ENCODE measurements around the gene ZNF423.

The ZNF423 gene

DNA sequence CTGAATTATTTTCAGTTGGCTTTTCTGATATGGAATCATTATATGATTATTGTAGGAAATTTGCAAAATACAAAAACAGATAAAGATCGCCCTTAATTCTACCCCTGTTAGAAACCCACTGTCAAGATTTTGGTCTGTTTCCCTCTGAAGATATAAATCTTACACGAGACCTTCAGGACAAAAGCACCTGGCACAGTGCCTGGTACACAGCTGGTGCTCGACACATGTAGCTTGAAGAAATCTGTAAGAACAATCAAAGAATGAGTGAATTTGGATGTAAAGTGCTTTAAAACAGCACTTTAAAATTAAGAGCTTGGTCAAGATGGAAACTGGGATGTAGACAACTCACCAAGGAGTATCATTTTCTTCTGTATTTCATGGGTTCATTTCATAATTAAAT, 301.2 kb downstream of the ZNF423 start:
- no peak for DNase-seq (ENCODE audit: low spot score)

DNA sequence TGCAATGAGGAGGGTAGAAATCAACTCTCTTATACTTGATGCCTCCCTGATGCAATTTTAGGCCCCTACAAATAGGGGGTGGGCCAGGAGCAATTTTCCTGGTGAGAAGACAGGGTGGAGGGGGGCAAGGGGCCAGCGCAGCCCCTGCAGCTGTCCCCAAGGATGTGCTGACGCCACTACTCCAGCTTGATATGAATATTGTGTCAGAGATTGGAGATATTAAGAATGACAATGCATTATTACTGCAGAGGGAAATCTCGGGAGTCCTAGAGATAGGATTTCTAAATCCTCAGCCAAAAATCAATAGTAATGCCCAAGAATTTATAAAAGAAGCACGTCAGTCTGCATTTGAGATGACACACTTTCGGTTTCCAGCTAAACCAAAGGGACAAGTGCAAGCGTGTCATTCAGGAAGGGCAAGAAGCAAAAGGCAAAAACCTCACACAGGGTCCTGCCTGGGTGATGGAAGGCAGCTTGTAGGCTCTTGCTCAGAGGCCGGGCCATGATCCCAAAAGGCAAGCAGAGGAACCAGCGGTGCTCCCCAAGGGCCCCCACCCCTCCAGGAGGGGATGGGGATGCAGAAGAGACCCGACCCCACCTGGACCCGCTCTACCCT, 303.5 kb downstream of the ZNF423 start:
- DNase-seq (ENCODE audit: low spot score): no peak

GRCh38 chr16:49550666-49551065, 305.2 kb downstream of the ZNF423 start:
- DNase-seq (ENCODE audit: low spot score): no peak

- no peak for DNase-seq (ENCODE audit: low spot score)
These were observed 305.8 kb downstream of the ZNF423 start for GRCh38 chr16:49550140-49550539.

DNA sequence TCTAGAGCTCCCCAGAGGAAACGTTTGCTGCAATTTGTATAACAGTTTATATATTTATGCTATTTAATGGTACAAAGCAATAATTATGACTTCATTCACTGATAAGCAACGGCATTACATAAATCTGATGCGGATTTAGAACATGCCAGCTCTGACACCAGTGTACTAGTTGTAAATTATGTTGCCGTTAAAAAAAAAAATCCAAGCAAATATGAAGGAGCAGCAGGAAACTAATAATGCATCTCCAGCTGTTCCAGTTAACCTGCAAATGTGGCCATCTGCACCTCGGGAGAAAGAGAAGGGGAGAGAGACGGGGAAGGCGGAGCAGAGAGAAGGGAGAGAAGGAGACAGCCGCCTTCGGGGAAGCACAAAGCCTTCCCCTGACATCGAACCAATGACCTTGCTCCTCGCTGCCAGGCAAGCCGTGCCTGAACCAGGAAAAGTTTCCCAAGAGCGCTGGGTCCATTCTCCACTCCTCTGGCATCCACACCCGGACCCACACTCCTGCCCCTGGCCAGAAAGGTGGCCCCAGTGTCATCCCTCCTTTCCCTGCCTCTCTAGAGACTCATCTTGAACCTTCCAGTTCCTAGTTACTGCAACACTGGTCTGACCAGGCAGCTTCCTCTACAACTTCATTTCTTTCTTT, 307.5 kb downstream of the ZNF423 start:
- no peak for DNase-seq (ENCODE audit: low spot score)

DNA sequence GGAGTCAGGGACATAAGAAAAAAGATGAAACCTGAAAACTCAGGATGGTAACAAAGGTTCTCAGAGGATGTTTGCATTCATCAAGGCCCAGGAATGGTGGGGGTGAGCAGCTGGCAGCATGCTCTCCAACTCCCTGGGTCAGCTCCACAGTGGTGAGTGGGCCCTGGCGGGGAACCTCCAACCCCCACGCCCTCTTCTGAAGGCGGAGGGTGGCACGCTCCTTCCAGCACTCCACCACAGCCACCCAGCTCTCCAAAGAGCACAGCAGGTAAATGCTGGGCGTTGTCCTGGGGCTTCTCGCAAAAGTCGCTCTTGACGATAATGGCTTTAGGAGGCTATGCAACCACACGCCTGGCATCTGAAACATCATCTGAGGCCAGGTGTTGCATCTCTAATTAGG, 308.5 kb downstream of the ZNF423 start:
- no peak for DNase-seq (ENCODE audit: low spot score)

GRCh38 chr16:49546735-49547134, 309.2 kb downstream of the ZNF423 start:
- DNase-seq (ENCODE audit: low spot score): no peak

DNA sequence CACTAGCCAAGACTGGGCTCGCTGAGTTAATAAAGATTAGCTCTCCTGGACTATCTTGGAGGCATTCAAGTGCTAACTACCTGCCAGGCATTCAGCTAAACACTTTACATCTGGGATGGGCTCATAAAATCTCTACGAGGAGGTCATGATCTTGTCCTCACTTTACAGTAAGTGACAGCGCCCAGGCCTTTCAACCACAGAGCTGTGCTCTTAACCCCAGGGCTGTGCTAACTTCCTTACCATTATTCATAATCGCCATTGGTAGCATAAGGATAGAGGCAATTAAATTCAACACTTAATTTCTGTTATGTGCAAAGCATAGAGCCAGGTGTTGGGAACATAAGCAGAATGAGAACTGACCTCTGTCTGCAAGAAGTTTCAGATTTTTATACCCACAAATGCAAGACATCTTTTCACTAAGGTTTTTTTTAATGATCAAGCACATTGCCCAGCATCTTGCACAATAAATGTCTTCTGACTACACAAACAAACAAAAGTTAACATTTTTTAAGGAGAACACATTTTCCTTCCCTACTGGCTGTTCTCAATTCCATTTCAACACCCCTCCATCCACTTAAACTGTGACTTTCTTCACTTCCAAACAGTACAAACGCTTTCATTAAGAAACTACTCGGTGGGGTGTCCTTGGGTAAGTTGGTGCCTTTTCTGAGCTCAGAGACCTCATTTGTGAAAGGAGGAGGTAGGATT, 310.0 kb downstream of the ZNF423 start:
- no peak for DNase-seq (ENCODE audit: low spot score)

DNA sequence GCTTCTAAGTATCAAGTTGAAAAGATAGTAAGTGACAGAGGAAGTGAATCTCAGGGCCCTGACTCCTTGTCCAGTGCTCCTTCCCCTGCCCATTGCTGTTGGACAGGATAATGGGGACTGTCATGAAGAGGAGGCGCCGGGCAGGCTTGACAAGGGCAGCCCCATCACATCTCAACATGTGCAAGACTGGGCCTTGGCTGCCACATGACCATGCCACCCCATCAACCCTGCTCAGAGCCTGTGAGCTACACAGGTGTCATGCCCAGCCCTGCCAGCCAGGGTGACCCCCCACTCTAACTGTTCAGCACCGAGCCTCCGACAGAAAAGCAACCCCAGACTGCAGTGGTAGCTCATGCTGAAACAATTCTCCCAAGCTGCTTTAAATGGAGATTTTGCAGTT, 310.7 kb downstream of the ZNF423 start:
- DNase-seq (ENCODE audit: low spot score): no peak

- DNase-seq (ENCODE audit: low spot score): no peak
These were observed 311.1 kb downstream of the ZNF423 start for GRCh38 chr16:49544828-49545227.

GRCh38 chr16:49543631-49543946, 312.3 kb downstream of the ZNF423 start:
- no peak for DNase-seq (ENCODE audit: low spot score)

DNA sequence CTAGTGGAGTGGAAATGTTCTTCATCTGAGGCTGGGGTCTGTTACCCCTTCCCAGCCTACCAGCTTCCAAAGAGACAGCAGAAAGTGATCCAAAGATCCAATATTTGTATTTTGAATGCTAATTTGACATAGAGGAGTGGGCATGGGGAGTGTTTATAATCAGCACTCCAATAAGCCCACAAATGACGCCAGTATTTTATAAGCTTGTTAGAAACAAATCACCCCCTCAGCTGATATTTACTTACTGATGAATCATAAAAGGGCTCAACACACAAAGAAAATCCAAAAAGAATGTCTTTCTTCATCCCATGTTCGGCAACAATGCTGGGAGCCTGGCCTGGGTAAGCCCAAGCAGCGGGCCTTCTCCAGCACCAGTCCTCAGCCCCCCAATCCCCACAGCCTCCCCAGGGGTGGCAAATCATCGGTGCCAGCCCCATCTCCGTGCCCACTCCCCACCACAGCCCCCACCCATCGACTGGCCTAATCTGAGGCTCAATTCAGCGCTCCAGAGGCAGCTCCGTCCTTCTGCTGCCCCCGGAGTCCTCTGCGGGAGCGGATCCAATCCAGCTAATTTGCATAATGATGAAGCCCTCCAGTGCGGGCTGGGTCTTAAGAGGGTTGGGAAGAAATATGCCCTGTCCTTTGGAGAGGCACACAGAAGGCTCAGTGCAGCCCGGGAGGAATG, 312.8 kb downstream of the ZNF423 start:
- DNase-seq (ENCODE audit: low spot score): no peak

DNA sequence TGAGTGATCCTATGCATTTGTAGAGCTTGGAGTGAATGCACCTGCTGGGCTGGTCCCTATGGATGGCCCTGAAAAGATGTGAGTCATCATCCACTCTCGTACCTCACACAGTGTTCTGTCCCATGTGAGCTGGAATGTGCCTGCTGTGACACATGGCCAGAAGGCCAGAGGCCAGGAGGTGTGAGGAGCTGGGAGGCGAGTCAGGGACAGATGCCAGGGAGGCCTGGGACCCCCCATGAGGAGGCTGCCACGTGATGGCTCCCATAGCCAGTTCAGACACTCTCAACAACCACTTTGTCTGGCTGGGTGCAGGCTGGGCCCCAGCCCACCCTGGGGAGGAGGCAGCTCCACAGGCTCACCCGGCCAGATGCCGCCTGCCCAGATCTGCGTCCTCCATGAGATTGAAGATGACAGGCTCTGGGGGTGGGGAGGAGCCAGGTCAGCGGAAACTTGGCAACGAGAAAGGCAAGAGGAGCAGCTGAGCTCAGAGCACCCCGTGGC, 313.5 kb downstream of the ZNF423 start:
- DNase-seq (ENCODE audit: low spot score): no peak

DNA sequence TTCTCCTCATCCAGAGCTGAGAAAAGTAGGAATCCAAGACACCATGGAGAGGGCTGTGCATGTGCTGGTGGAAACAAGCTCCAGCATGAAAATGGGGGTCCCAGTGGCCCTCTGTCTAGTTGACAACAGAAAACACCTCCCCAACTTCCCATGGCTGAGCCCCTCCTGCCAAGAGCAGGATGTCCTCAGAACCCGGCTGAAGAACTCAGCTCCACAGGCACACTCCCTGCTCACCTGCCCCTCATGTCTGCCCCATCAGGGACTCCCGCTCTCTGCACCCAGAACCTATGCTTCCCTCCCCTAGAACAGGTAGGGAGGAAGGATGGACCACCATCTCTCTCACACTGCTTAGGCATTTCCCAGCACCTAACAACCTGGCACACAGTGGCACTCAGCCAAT, 315.1 kb downstream of the ZNF423 start:
- DNase-seq (ENCODE audit: low spot score): no peak

DNA sequence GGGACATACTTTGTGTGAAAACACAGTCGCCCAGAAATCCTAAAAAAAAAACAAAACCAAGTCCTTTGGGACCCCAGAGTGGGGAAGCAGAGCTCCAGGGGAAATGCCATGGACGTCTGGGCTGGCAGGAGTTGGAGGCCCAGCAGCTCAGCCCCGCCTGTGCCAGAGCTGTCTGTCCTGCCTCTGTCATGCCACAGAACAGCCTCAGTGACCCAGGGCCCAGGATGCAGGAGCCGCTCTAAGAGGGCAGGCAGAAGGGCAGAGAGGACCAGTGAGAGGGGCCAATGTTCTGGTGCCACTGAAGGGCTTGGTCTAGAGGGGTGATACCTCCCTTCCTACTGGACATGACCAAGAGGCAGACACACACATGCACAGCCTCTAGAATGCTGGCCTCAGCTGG, 316.2 kb downstream of the ZNF423 start:
- no peak for DNase-seq (ENCODE audit: low spot score)

GRCh38 chr16:49537924-49538459, 317.9 kb downstream of the ZNF423 start:
- no peak for DNase-seq (ENCODE audit: low spot score)

GRCh38 chr16:49534901-49535610, 320.9 kb downstream of the ZNF423 start:
- DNase-seq (ENCODE audit: low spot score): no peak

GRCh38 chr16:49533422-49533821, 322.5 kb downstream of the ZNF423 start:
- DNase-seq (ENCODE audit: low spot score): no peak

- DNase-seq (ENCODE audit: low spot score): no peak
These were observed 323.0 kb downstream of the ZNF423 start for GRCh38 chr16:49532873-49533272.

DNA sequence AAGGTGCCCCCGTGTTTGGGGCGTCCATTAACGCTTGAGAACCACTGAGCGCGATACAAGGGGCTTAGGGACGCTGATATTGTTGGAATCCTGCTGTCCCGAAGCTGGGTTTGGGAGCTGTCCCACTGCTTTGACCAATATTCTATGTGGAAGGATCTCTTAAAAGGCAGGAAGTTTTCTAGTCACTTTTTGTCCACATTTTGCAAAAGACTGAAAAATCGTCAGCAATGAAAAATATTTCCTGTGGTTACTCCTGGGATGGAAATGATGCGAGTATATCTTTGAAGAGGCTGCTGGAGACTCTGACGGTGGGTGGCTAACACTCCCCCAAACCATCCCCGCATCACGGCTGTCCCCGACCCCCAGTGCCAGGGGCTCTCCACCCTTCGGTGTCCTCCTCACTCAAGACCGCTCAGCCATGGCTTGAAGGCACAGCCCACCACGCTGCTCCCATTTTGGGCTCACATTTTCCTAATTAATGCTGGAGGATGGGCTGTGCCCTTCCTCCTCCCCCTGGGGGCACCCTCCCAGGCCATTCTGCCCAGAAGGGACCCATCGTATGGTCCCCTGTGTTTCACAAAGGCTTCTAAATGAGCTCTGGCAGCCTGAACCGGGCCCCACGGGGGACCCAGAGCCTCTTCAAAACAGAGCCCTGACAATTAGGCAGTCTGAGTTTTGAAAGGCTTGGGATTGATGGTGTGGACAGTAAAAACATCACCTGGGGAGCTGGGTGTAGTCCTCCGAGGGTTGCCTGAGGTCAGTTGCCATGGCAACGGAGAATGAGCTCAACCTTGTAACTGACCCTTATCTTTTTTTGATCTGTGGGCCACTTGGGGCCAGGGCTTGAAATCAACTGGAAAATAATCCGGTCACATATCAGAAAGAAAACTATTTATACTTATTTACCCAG, 323.7 kb downstream of the ZNF423 start:
- no peak for DNase-seq (ENCODE audit: low spot score)

GRCh38 chr16:49531425-49531824, 324.5 kb downstream of the ZNF423 start:
- no peak for DNase-seq (ENCODE audit: low spot score)
